ENCODE measurements around the gene DYNC1H1.

The DYNC1H1 gene

DNA sequence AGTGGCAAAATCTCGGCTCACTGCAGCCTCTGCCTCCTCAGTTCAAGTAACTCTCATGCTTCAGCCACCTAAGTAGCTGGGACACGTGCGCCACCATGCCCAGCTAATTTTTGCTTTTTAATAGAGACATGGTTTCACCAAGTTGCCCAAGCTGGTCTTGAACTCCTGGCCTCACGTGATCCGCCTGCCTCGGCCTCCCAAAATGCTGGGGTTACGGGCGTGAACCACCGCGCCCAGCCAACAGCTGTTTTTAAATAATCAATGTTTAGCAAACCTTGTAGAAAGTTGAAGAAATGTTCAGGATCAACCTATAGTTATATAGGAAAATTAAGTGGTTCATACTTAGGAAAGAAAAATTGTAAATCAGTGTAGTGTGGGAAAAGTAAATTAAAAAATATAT, 128.4 kb downstream of the DYNC1H1 start:
- Histone ChIP-seq H2AK5ac (ENCODE audit: low read length) (no peak overlapping the region), H3K56ac (ENCODE audit: low read length) (no peak overlapping the region), H3K4me1 (ENCODE audit: control insufficient read depth, low read depth, low read length) (peaks cover 15% of the 10 kb centered on the region), H3K79me1 (ENCODE audit: low read length) (no peaks in the 10 kb centered on the region), H3K9ac (ENCODE audit: low read length) (no peak overlapping the region), H3K79me2 (ENCODE audit: control insufficient read depth, insufficient read depth, low read length) (no peaks in the 10 kb centered on the region), H3K23ac (ENCODE audit: low read length) (no peak overlapping the region), H2BK5ac (ENCODE audit: low read length) (no peak overlapping the region), H3K27me3 (ENCODE audit: insufficient read depth, low read length, poor library complexity) (no peaks in the 10 kb centered on the region), H3K4me3 (ENCODE audit: low read length) (no peak overlapping the region), H3K36me3 (ENCODE audit: control insufficient read depth, insufficient read depth, low read length) (no peaks in the 10 kb centered on the region), H3K27ac (ENCODE audit: low read depth, low read length) (no peak overlapping the region), H4K5ac (ENCODE audit: low read length) (no peak overlapping the region), H3K4me2 (ENCODE audit: low read length) (no peak overlapping the region), H3K4ac (ENCODE audit: low read depth, low read length) (no peak overlapping the region), H2BK120ac (ENCODE audit: low read depth, low read length) (no peak overlapping the region), H2BK15ac (replicated peaks; ENCODE audit: low read depth) (no peak overlapping the region), H3K18ac (ENCODE audit: low read length) (no peak overlapping the region), H4K8ac (ENCODE audit: low read depth, low read length) (no peak overlapping the region)
- no peak for DNase-seq
- WGBS (ENCODE audit: extremely low coverage, insufficient coverage, low lambda C conversion rate), result no CpG with 5 or more reads among the region's 10 CpGs

GRCh38 chr14:102094101-102094500, 129.7 kb downstream of the DYNC1H1 start:
- Histone ChIP-seq H3K18ac (ENCODE audit: low read length) (no peak overlapping the region), H3K79me2 (ENCODE audit: control insufficient read depth, insufficient read depth, low read length) (no peaks in the 10 kb centered on the region), H3K4me1 (ENCODE audit: control insufficient read depth, low read depth, low read length) (peaks cover 11% of the 10 kb centered on the region), H3K79me1 (ENCODE audit: low read length) (no peaks in the 10 kb centered on the region), H4K8ac (ENCODE audit: low read depth, low read length) (no peak overlapping the region), H2BK5ac (ENCODE audit: low read length) (no peak overlapping the region), H3K56ac (ENCODE audit: low read length) (peak overlapping the region; percentile 1), H3K36me3 (ENCODE audit: control insufficient read depth, insufficient read depth, low read length) (no peaks in the 10 kb centered on the region), H3K27ac (ENCODE audit: low read depth, low read length) (no peak overlapping the region), H2AK5ac (ENCODE audit: low read length) (no peak overlapping the region), H4K5ac (ENCODE audit: low read length) (no peak overlapping the region), H3K4me3 (ENCODE audit: low read length) (no peak overlapping the region), H3K4ac (ENCODE audit: low read depth, low read length) (no peak overlapping the region), H2BK120ac (ENCODE audit: low read depth, low read length) (no peak overlapping the region), H3K4me2 (ENCODE audit: low read length) (no peak overlapping the region), H3K9ac (ENCODE audit: low read length) (no peak overlapping the region), H3K23ac (ENCODE audit: low read length) (no peak overlapping the region), H2BK15ac (replicated peaks; ENCODE audit: low read depth) (no peak overlapping the region), H3K27me3 (ENCODE audit: insufficient read depth, low read length, poor library complexity) (no peaks in the 10 kb centered on the region)
- DNase-seq, result no peak
- WGBS (ENCODE audit: extremely low coverage, insufficient coverage, low lambda C conversion rate), result no CpG with 5 or more reads among the region's 7 CpGs

DNA sequence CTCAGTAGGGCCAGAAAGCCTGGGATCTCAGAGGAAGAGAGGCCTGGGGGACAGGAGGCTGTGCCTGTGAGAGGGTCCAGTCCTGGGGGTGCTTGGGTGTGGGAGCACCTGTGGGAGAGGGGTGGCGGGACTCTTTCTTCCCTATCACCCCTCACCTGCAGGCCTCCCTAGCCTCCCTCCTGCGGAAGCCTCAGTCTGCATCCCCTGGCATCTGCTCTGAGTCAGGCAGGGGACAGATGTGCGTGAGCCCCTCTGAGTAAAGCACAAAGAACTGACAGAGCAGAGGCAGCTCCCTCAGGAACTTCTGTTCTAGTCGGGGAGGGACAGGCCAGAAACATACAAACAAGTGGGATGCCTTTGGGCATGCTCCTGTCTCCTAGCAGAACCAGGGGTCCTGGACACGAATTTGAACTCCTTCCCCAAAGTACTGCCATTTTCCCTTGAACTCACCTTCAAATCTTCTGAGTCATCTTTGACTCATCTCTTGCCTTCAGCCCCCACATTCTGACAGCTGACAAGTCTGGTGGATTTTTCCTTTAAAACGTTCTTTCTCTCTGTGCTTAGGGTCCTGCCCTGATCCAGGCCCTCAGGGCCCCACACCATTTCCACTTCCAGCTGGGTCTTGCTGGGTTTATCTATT, 131.0 kb downstream of the DYNC1H1 start:
- no peak overlapping the region for H4K5ac ChIP-seq (ENCODE audit: low read length)
- H3K27me3 ChIP-seq (ENCODE audit: insufficient read depth, low read length, poor library complexity), result no peaks in the 10 kb centered on the region
- H3K36me3 ChIP-seq (ENCODE audit: control insufficient read depth, insufficient read depth, low read length), result no peaks in the 10 kb centered on the region
- H3K79me2 ChIP-seq (ENCODE audit: control insufficient read depth, insufficient read depth, low read length), result no peaks in the 10 kb centered on the region
- no peak overlapping the region for H3K4me3 ChIP-seq (ENCODE audit: low read length)
- no CpG with 5 or more reads among the region's 6 CpGs for WGBS (ENCODE audit: extremely low coverage, insufficient coverage, low lambda C conversion rate)
- H3K27ac ChIP-seq (ENCODE audit: low read depth, low read length), result no peak overlapping the region
- no peak overlapping the region for H4K8ac ChIP-seq (ENCODE audit: low read depth, low read length)
- no peak overlapping the region for H3K18ac ChIP-seq (ENCODE audit: low read length)
- H3K79me1 ChIP-seq (ENCODE audit: low read length), result no peaks in the 10 kb centered on the region
- peak; percentile 36 for DNase-seq
- peaks cover 11% of the 10 kb centered on the region for H3K4me1 ChIP-seq (ENCODE audit: control insufficient read depth, low read depth, low read length)
- peak overlapping the region; percentile 14 for H3K9ac ChIP-seq (ENCODE audit: low read length)
- H3K56ac ChIP-seq (ENCODE audit: low read length), result peak overlapping the region; percentile 52
- H3K23ac ChIP-seq (ENCODE audit: low read length), result no peak overlapping the region
- H2BK15ac ChIP-seq (replicated peaks; ENCODE audit: low read depth), result no peak overlapping the region
- no peak overlapping the region for H2BK120ac ChIP-seq (ENCODE audit: low read depth, low read length)
- H3K4ac ChIP-seq (ENCODE audit: low read depth, low read length), result no peak overlapping the region
- H2BK5ac ChIP-seq (ENCODE audit: low read length), result no peak overlapping the region
- no peak overlapping the region for H2AK5ac ChIP-seq (ENCODE audit: low read length)
- H3K4me2 ChIP-seq (ENCODE audit: low read length), result no peak overlapping the region

GRCh38 chr14:102095871-102096568, 131.6 kb downstream of the DYNC1H1 start:
- Histone ChIP-seq H3K56ac (ENCODE audit: low read length) (peak overlapping the region; percentile 52), H4K8ac (ENCODE audit: low read depth, low read length) (no peak overlapping the region), H2BK120ac (ENCODE audit: low read depth, low read length) (no peak overlapping the region), H2BK15ac (replicated peaks; ENCODE audit: low read depth) (no peak overlapping the region), H3K23ac (ENCODE audit: low read length) (no peak overlapping the region), H3K27me3 (ENCODE audit: insufficient read depth, low read length, poor library complexity) (no peaks in the 10 kb centered on the region), H2AK5ac (ENCODE audit: low read length) (no peak overlapping the region), H2BK5ac (ENCODE audit: low read length) (no peak overlapping the region), H3K79me2 (ENCODE audit: control insufficient read depth, insufficient read depth, low read length) (no peaks in the 10 kb centered on the region), H3K4me2 (ENCODE audit: low read length) (no peak overlapping the region), H3K36me3 (ENCODE audit: control insufficient read depth, insufficient read depth, low read length) (no peaks in the 10 kb centered on the region), H3K79me1 (ENCODE audit: low read length) (no peaks in the 10 kb centered on the region), H3K4ac (ENCODE audit: low read depth, low read length) (no peak overlapping the region), H3K18ac (ENCODE audit: low read length) (no peak overlapping the region), H3K4me3 (ENCODE audit: low read length) (no peak overlapping the region), H3K27ac (ENCODE audit: low read depth, low read length) (no peak overlapping the region), H3K9ac (ENCODE audit: low read length) (peak overlapping the region; percentile 31), H3K4me1 (ENCODE audit: control insufficient read depth, low read depth, low read length) (peaks cover 11% of the 10 kb centered on the region), H4K5ac (ENCODE audit: low read length) (no peak overlapping the region)
- no CpG with 5 or more reads among the region's 8 CpGs for WGBS (ENCODE audit: extremely low coverage, insufficient coverage, low lambda C conversion rate)
- DNase-seq, result peak; percentile 58

DNA sequence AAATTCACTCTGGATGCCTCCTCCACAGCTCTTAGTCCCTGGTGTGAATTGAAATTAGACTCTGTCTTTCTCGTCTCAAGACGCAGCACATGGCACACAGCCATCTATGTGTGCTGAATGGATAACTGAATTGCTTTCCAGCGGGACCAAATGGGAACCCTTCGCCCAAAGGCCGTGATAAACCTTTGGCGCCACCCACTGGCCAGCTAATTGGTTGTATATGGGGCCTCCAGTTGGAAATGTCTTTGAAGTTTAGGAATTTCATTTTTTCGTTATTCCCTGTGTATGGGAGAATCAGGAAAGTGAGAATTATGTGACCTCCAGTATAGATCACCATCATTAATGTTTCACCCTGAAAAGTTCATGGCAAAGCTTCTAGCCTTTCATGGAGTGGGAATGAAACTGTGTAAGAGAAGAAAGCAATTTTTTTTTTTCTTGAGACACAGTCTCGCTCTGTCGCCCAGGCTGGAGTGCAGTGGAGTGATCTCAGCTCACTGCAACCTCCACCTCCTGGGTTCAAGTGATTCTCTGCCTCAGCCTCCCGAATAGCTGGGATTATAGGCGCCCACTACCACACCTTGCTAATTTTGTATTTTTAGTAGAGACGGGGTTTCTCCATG, 132.3 kb downstream of the DYNC1H1 start:
- Histone ChIP-seq H3K23ac (ENCODE audit: low read length) (no peak overlapping the region), H2BK15ac (replicated peaks; ENCODE audit: low read depth) (no peak overlapping the region), H3K79me1 (ENCODE audit: low read length) (no peaks in the 10 kb centered on the region), H4K8ac (ENCODE audit: low read depth, low read length) (no peak overlapping the region), H3K27me3 (ENCODE audit: insufficient read depth, low read length, poor library complexity) (no peaks in the 10 kb centered on the region), H3K79me2 (ENCODE audit: control insufficient read depth, insufficient read depth, low read length) (no peaks in the 10 kb centered on the region), H3K4me2 (ENCODE audit: low read length) (no peak overlapping the region), H2BK120ac (ENCODE audit: low read depth, low read length) (no peak overlapping the region), H3K9ac (ENCODE audit: low read length) (peak overlapping the region; percentile 8), H3K18ac (ENCODE audit: low read length) (no peak overlapping the region), H4K5ac (ENCODE audit: low read length) (no peak overlapping the region), H3K4me3 (ENCODE audit: low read length) (no peak overlapping the region), H3K4me1 (ENCODE audit: control insufficient read depth, low read depth, low read length) (peaks cover 11% of the 10 kb centered on the region), H3K4ac (ENCODE audit: low read depth, low read length) (no peak overlapping the region), H2BK5ac (ENCODE audit: low read length) (no peak overlapping the region), H3K36me3 (ENCODE audit: control insufficient read depth, insufficient read depth, low read length) (no peaks in the 10 kb centered on the region), H3K56ac (ENCODE audit: low read length) (peak overlapping the region; percentile 29), H3K27ac (ENCODE audit: low read depth, low read length) (no peak overlapping the region), H2AK5ac (ENCODE audit: low read length) (no peak overlapping the region)
- no CpG with 5 or more reads among the region's 12 CpGs for WGBS (ENCODE audit: extremely low coverage, insufficient coverage, low lambda C conversion rate)
- peak; percentile 81 for DNase-seq
